ENCODE data around the gene SRCAP. TPM values are rescaled to one million over a fixed set of nuclear protein-coding genes. Genes with fewer than 3 reads are reported as not detected.

SRCAP gene
- total and polyA plus RNA-seq, 2 of the 8 experiments (the other 6 are each of a cell fraction or from before 2014, with no cell fraction given) = 5.5 to 54.3 TPM

- H3K18ac ChIP-seq (ENCODE audit: extremely low read depth, low read length) = no peak overlapping the region
- peaks cover 0 to 27% of the 10 kb centered on the region in 2 experiments; a peak in 3 of 4 replicates for H3K79me2 ChIP-seq (ENCODE audit: control insufficient read depth in 1 of 2, insufficient read depth in 2 of 2, low read length in 2 of 2)
- peak overlapping the region in 1 of 2 experiments; percentile 77; a peak in 1 of 4 replicates for H3K4me2 ChIP-seq (ENCODE audit: insufficient read depth in 1 of 2, low read depth in 2 of 2, low read length in 2 of 2)
- no peak overlapping the region for H3K4ac ChIP-seq (replicated peaks; ENCODE audit: insufficient read length, low read depth, low read length)
- ChIA-PET CTCF (ENCODE audit: partially characterized antibody) (interaction anchor here (1.6 kb wide), 1 partner anchor 18 kb away, joined by 4 read pairs; no protein-coding TSS in a partner anchor), POLR2A (ENCODE audit: partially characterized antibody) (interaction anchor here (0.9 to 4.7 kb wide), 5 partner anchors 10 to 86 kb away, joined by 3 to 26 read pairs (median 21); partner anchors contain the start of gene PHKG2)
- H3K36me3 ChIP-seq (ENCODE audit: control insufficient read depth in 2 of 4, insufficient read depth in 4 of 4, low read length in 3 of 4) = peaks cover 12 to 34% (median 29%) of the 10 kb centered on the region in 4 experiments
- no peak for FAIRE-seq
- peaks cover 0 to 16% (median 10%) of the 10 kb centered on the region in 4 experiments; a peak in 6 of 7 replicates for H3K27me3 ChIP-seq (replicated peaks in 1 of 4; ENCODE audit: control insufficient read depth in 3 of 4, extremely low read depth in 1 of 4, insufficient read depth in 3 of 4, low read length in 3 of 4)
- H2BK5ac ChIP-seq (ENCODE audit: low read depth, low read length) = no peak overlapping the region
- H3K4me3 ChIP-seq (ENCODE audit: extremely low read depth in 1 of 4, insufficient read depth in 2 of 4, low read depth in 3 of 4, low read length in 4 of 4) = no peak overlapping the region
- H4K91ac ChIP-seq (replicated peaks; ENCODE audit: insufficient read length, low read length) = no peak overlapping the region
- no peak overlapping the region for H3K23ac ChIP-seq (ENCODE audit: insufficient read length)
- 94% methylated on average over 9 of the region's 9 CpGs; no CpG with 5 or more reads in 1 of the 2 experiments for WGBS, 2 experiments (ENCODE audit: extremely low coverage in 1 of 2, insufficient coverage in 1 of 2, insufficient read length in 1 of 2, insufficient replicate concordance in 2 of 2, low coverage in 1 of 2, low lambda C conversion rate in 2 of 2, missing lambda C conversion rate in 1 of 2)
- no peaks in the 10 kb centered on the region for H3K9me3 ChIP-seq (ENCODE audit: insufficient read depth in 2 of 2, low read depth in 1 of 2, low read length in 1 of 2)
- no peak overlapping the region for H2BK20ac ChIP-seq (ENCODE audit: low read length)
- peaks cover 5% of the 10 kb centered on the region for H3K23me2 ChIP-seq (ENCODE audit: low read depth, low read length)
- no peak overlapping the region for H4K5ac ChIP-seq (ENCODE audit: insufficient read length, low read depth, low read length)
- H2BK120ac ChIP-seq (replicated peaks; ENCODE audit: low read depth, low read length) = no peak overlapping the region
- H3K79me1 ChIP-seq (ENCODE audit: low read depth, low read length) = peaks cover 6% of the 10 kb centered on the region; the same call in 1 of the 2 replicates
- no peak overlapping the region for H3K14ac ChIP-seq (ENCODE audit: insufficient read length)
- no peak overlapping the region for H4K8ac ChIP-seq (ENCODE audit: extremely low read depth, insufficient read depth, low read length)
- no peak overlapping the region for H2AK5ac ChIP-seq (ENCODE audit: low read depth, low read length)
- H2BK12ac ChIP-seq (ENCODE audit: low read depth, low read length) = no peak overlapping the region
- H3K4me1 ChIP-seq (replicated peaks in 1 of 4; ENCODE audit: control insufficient read depth in 3 of 4, insufficient read depth in 4 of 4, low read length in 3 of 4) = peaks cover 0 to 4% (median 3%) of the 10 kb centered on the region in 4 experiments; a peak in 5 of 7 replicates
- H3K9ac ChIP-seq (replicated peaks in 1 of 4; ENCODE audit: extremely low read depth in 1 of 4, low read depth in 3 of 4, low read length in 3 of 4) = no peak overlapping the region
- H3K27ac ChIP-seq (ENCODE audit: low read depth, low read length) = no peak overlapping the region
- no peak overlapping the region for H2AFZ ChIP-seq (ENCODE audit: low read length)
- no peak overlapping the region for H3K56ac ChIP-seq (replicated peaks; ENCODE audit: insufficient read length, low read depth, low read length)
- H2BK15ac ChIP-seq (ENCODE audit: low read length) = no peak overlapping the region
- peaks cover 5 to 14% of the 10 kb centered on the region in 2 experiments for H4K20me1 ChIP-seq (replicated peaks in 1 of 2; ENCODE audit: control insufficient read depth in 1 of 2, insufficient read depth in 2 of 2, low read length in 2 of 2)
- no peak for DNase-seq (ENCODE audit: low read depth in 1 of 2, low spot score in 2 of 2)
- TF ChIP-seq ATF2 (IDR thresholded peaks at IDR 0.05; ENCODE audit: low read length) (no peak), CREB1 (IDR thresholded peaks at IDR 0.05) (no peak), NANOG (IDR thresholded peaks at IDR 0.05; ENCODE audit: insufficient read depth, low read depth, low read length, poor library complexity, severe bottlenecking) (no peak), CHD2 (IDR thresholded peaks at IDR 0.05; ENCODE audit: low read length) (no peak), SP2 (IDR thresholded peaks at IDR 0.05; ENCODE audit: low read length) (no peak), PHF8 (conservative IDR thresholded peaks at IDR 0.05; ENCODE audit: low read depth, low read length) (no peak), TCF12 (IDR thresholded peaks at IDR 0.05; ENCODE audit: low read depth, low read length) (no peak), BCL11A (IDR thresholded peaks at IDR 0.05; ENCODE audit: low read depth in 2 of 2, low read length in 2 of 2) (no peak), FOSL1 (IDR thresholded peaks at IDR 0.05; ENCODE audit: insufficient read depth, low read depth, low read length) (no peak), POLR2AphosphoS5 (IDR thresholded peaks at IDR 0.05; ENCODE audit: low read depth, low read length) (no peak)
- TF ChIP-seq, protein P1, sequence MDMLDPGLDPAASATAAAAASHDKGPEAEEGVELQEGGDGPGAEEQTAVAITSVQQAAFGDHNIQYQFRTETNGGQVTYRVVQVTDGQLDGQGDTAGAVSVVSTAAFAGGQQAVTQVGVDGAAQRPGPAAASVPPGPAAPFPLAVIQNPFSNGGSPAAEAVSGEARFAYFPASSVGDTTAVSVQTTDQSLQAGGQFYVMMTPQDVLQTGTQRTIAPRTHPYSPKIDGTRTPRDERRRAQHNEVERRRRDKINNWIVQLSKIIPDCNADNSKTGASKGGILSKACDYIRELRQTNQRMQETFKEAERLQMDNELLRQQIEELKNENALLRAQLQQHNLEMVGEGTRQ (IDR thresholded peaks at IDR 0.05; ENCODE audit: low read length) = no peak
These were observed 1.5 kb downstream of the SRCAP start for GRCh38 chr16:30700491-30700890.

All from H1 (cell line).